WTC11 (cell line): ENCODE results near the gene ZMIZ2. TPM values are rescaled to one million over a fixed set of nuclear protein-coding genes. Genes with fewer than 3 reads are reported as not detected.

ENCODE experiments used
- CREB1 ChIP-seq: sonication (generic); formaldehyde crosslinking; IDR thresholded peaks from 2 replicates; pipeline ENCODE4 v1.8.0; 2023; ENCODE audit warnings: mild to moderate bottlenecking, missing genetic modification reagents
- ESRRA ChIP-seq: sonication (generic); formaldehyde crosslinking; IDR thresholded peaks from 2 replicates; pipeline ENCODE4 v1.8.1; 2022; ENCODE audit warnings: mild to moderate bottlenecking, missing genetic modification reagents, borderline replicate concordance
- ETV6 ChIP-seq: sonication (generic); formaldehyde crosslinking; IDR thresholded peaks from 2 replicates; pipeline ENCODE4 v1.8.1; 2022; ENCODE audit warnings: mild to moderate bottlenecking, missing genetic modification reagents
- FOXK1 ChIP-seq: sonication (generic); formaldehyde crosslinking; IDR thresholded peaks from 2 replicates; pipeline ENCODE4 v1.8.0; 2022; ENCODE audit warnings: mild to moderate bottlenecking, moderate library complexity, missing genetic modification reagents
- GRHL2 ChIP-seq: fragments of 250-450 bp; sonication (Bioruptor Pico); IDR thresholded peaks from 2 replicates; pipeline ENCODE4 v1.8.0; 2022; ENCODE audit warnings: mild to moderate bottlenecking, moderate library complexity; ENCODE audit not compliant: insufficient replicate concordance, severe bottlenecking
- MXD4 ChIP-seq: fragments of 250-450 bp; sonication (Bioruptor Pico); IDR thresholded peaks from 2 replicates; pipeline ENCODE4 v1.8.0; 2021; ENCODE audit warnings: mild to moderate bottlenecking, moderate library complexity, borderline replicate concordance
- NR3C1 ChIP-seq: sonication (generic); formaldehyde crosslinking; conservative IDR thresholded peaks from 2 replicates; pipeline ENCODE4 v1.8.1; 2023; ENCODE audit warnings: low read depth, mild to moderate bottlenecking, missing genetic modification reagents
- PRRX2 ChIP-seq: fragments of 250-450 bp; sonication (Bioruptor Pico); IDR thresholded peaks from 2 replicates; pipeline ENCODE4 v1.8.0; 2021; ENCODE audit warnings: mild to moderate bottlenecking
- SMAD4 ChIP-seq: sonication (generic); formaldehyde crosslinking; IDR thresholded peaks from 2 replicates; pipeline ENCODE4 v1.8.0; 2022; ENCODE audit warnings: mild to moderate bottlenecking, missing genetic modification reagents
- SOX15 ChIP-seq: fragments of 250-450 bp; sonication (Bioruptor Pico); IDR thresholded peaks from 2 replicates; pipeline ENCODE4 v1.9.0; 2021; ENCODE audit warnings: mild to moderate bottlenecking
- SP1 ChIP-seq: sonication (generic); formaldehyde crosslinking; conservative IDR thresholded peaks from 2 replicates; pipeline ENCODE4 v1.8.1; 2022; ENCODE audit warnings: missing genetic modification reagents
- ZNF121 ChIP-seq: sonication (generic); formaldehyde crosslinking; IDR thresholded peaks from 2 replicates; pipeline ENCODE4 v1.8.0; 2023; ENCODE audit warnings: missing genetic modification reagents
- ZNF138 ChIP-seq: sonication (generic); formaldehyde crosslinking; conservative IDR thresholded peaks from 2 replicates; pipeline ENCODE4 v1.8.1; 2022; ENCODE audit warnings: mild to moderate bottlenecking, moderate library complexity, missing genetic modification reagents
- ZNF317 ChIP-seq: sonication (generic); formaldehyde crosslinking; IDR thresholded peaks from 2 replicates; pipeline ENCODE4 v1.8.1; 2023; ENCODE audit warnings: low read depth, mild to moderate bottlenecking, moderate library complexity, missing genetic modification reagents, borderline replicate concordance
- total RNA-seq: library from RNA; stranded (reverse); gene quantifications from 3 replicates; pipeline ENCODE4 v1.2.3, GENCODE V29; 2021
- TF ChIP-seq, protein P1 (sequence below): sonication (generic); formaldehyde crosslinking; IDR thresholded peaks from 2 replicates; pipeline ENCODE4 v1.8.0; 2022; ENCODE audit warnings: mild to moderate bottlenecking, missing genetic modification reagents
- TF ChIP-seq, protein P2 (sequence below): sonication (generic); formaldehyde crosslinking; IDR thresholded peaks from 2 replicates; pipeline ENCODE4 v1.8.1; 2022; ENCODE audit warnings: low read depth, missing genetic modification reagents, borderline replicate concordance
- TF ChIP-seq, protein P3 (sequence below): sonication (generic); formaldehyde crosslinking; IDR thresholded peaks from 2 replicates; pipeline ENCODE4 v1.8.1; 2022; ENCODE audit warnings: missing genetic modification reagents, borderline replicate concordance
- TF ChIP-seq, protein P4 (sequence below): sonication (generic); formaldehyde crosslinking; IDR thresholded peaks from 2 replicates; pipeline ENCODE4 v1.8.1; 2023; ENCODE audit warnings: mild to moderate bottlenecking, missing genetic modification reagents, moderate library complexity
- TF ChIP-seq, protein P5 (sequence below): fragments of 250-450 bp; sonication (Bioruptor Pico); IDR thresholded peaks from 2 replicates; pipeline ENCODE4 v1.9.0; 2021; ENCODE audit warnings: mild to moderate bottlenecking, borderline replicate concordance
- TF ChIP-seq, protein P6 (sequence below): sonication (generic); formaldehyde crosslinking; IDR thresholded peaks from 2 replicates; pipeline ENCODE4 v1.8.1; 2023; ENCODE audit warnings: mild to moderate bottlenecking, missing genetic modification reagents, moderate library complexity
- TF ChIP-seq, protein P7 (sequence below): sonication (generic); formaldehyde crosslinking; IDR thresholded peaks from 2 replicates; pipeline ENCODE4 v1.8.1; 2023; ENCODE audit warnings: mild to moderate bottlenecking, missing genetic modification reagents
- TF ChIP-seq, protein P8 (sequence below): sonication (generic); formaldehyde crosslinking; IDR thresholded peaks from 2 replicates; pipeline ENCODE4 v1.8.1; 2023; ENCODE audit warnings: mild to moderate bottlenecking, missing genetic modification reagents, borderline replicate concordance

ZMIZ2 gene
- total RNA-seq, 1 experiment from 2014 or later, result 102 TPM

DNA sequence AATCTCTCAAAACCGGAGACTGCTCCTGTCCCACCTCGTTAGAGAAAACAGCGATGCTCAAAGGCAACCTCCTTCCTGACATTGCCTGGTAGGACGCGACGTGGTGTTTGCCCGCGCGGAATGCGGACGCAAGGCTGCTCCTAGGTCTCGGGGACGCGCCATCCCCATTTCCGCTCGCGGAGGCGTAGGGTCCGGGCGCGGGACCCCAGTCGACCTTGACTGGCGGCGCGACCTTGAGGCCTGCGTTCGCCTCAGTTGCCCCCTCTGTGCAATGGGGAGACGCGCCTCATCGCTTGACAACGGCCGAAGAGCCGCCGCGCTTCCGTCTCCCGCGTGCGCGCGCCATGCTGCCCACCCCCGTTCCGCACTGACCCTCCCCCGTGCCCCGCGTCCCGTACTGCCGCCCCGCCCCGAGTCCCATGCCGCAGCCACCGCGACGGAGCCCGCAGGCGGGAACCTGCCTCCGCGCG, 47.4 kb downstream of the ZMIZ2 start (continued):
- TF ChIP-seq NR3C1 (CRISPR knock-in tag), result no peak
- peak; percentile 27; the same call in 1 of the 2 replicates for TF ChIP-seq ZNF317 (CRISPR knock-in tag)
- TF ChIP-seq, protein P1, sequence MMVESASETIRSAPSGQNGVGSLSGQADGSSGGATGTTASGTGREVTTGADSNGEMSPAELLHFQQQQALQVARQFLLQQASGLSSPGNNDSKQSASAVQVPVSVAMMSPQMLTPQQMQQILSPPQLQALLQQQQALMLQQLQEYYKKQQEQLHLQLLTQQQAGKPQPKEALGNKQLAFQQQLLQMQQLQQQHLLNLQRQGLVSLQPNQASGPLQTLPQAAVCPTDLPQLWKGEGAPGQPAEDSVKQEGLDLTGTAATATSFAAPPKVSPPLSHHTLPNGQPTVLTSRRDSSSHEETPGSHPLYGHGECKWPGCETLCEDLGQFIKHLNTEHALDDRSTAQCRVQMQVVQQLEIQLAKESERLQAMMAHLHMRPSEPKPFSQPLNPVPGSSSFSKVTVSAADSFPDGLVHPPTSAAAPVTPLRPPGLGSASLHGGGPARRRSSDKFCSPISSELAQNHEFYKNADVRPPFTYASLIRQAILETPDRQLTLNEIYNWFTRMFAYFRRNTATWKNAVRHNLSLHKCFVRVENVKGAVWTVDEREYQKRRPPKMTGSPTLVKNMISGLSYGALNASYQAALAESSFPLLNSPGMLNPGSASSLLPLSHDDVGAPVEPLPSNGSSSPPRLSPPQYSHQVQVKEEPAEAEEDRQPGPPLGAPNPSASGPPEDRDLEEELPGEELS (CRISPR knock-in tag), result peak; percentile 54; the same call in 1 of the 2 replicates
- TF ChIP-seq, protein P2, sequence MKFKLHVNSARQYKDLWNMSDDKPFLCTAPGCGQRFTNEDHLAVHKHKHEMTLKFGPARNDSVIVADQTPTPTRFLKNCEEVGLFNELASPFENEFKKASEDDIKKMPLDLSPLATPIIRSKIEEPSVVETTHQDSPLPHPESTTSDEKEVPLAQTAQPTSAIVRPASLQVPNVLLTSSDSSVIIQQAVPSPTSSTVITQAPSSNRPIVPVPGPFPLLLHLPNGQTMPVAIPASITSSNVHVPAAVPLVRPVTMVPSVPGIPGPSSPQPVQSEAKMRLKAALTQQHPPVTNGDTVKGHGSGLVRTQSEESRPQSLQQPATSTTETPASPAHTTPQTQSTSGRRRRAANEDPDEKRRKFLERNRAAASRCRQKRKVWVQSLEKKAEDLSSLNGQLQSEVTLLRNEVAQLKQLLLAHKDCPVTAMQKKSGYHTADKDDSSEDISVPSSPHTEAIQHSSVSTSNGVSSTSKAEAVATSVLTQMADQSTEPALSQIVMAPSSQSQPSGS (CRISPR knock-in tag), result no peak
- no peak for TF ChIP-seq ETV6
- TF ChIP-seq, protein P3, sequence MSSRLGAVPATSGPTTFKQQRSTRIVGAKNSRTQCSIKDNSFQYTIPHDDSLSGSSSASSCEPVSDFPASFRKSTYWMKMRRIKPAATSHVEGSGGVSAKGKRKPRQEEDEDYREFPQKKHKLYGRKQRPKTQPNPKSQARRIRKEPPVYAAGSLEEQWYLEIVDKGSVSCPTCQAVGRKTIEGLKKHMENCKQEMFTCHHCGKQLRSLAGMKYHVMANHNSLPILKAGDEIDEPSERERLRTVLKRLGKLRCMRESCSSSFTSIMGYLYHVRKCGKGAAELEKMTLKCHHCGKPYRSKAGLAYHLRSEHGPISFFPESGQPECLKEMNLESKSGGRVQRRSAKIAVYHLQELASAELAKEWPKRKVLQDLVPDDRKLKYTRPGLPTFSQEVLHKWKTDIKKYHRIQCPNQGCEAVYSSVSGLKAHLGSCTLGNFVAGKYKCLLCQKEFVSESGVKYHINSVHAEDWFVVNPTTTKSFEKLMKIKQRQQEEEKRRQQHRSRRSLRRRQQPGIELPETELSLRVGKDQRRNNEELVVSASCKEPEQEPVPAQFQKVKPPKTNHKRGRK (CRISPR knock-in tag), result no peak
- peak; percentile 96 for TF ChIP-seq ZNF121 (CRISPR knock-in tag)
- TF ChIP-seq, protein P4, sequence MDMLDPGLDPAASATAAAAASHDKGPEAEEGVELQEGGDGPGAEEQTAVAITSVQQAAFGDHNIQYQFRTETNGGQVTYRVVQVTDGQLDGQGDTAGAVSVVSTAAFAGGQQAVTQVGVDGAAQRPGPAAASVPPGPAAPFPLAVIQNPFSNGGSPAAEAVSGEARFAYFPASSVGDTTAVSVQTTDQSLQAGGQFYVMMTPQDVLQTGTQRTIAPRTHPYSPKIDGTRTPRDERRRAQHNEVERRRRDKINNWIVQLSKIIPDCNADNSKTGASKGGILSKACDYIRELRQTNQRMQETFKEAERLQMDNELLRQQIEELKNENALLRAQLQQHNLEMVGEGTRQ (CRISPR knock-in tag), result no peak
- TF ChIP-seq, protein P5, sequence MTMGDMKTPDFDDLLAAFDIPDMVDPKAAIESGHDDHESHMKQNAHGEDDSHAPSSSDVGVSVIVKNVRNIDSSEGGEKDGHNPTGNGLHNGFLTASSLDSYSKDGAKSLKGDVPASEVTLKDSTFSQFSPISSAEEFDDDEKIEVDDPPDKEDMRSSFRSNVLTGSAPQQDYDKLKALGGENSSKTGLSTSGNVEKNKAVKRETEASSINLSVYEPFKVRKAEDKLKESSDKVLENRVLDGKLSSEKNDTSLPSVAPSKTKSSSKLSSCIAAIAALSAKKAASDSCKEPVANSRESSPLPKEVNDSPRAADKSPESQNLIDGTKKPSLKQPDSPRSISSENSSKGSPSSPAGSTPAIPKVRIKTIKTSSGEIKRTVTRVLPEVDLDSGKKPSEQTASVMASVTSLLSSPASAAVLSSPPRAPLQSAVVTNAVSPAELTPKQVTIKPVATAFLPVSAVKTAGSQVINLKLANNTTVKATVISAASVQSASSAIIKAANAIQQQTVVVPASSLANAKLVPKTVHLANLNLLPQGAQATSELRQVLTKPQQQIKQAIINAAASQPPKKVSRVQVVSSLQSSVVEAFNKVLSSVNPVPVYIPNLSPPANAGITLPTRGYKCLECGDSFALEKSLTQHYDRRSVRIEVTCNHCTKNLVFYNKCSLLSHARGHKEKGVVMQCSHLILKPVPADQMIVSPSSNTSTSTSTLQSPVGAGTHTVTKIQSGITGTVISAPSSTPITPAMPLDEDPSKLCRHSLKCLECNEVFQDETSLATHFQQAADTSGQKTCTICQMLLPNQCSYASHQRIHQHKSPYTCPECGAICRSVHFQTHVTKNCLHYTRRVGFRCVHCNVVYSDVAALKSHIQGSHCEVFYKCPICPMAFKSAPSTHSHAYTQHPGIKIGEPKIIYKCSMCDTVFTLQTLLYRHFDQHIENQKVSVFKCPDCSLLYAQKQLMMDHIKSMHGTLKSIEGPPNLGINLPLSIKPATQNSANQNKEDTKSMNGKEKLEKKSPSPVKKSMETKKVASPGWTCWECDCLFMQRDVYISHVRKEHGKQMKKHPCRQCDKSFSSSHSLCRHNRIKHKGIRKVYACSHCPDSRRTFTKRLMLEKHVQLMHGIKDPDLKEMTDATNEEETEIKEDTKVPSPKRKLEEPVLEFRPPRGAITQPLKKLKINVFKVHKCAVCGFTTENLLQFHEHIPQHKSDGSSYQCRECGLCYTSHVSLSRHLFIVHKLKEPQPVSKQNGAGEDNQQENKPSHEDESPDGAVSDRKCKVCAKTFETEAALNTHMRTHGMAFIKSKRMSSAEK, result no peak
- TF ChIP-seq ESRRA (CRISPR knock-in tag), result peak; percentile 100
- TF ChIP-seq SMAD4 (CRISPR knock-in tag), result no peak
- TF ChIP-seq, protein P6, sequence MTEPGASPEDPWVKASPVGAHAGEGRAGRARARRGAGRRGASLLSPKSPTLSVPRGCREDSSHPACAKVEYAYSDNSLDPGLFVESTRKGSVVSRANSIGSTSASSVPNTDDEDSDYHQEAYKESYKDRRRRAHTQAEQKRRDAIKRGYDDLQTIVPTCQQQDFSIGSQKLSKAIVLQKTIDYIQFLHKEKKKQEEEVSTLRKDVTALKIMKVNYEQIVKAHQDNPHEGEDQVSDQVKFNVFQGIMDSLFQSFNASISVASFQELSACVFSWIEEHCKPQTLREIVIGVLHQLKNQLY, result no peak
- no peak for TF ChIP-seq GRHL2 (CRISPR knock-in tag)
- no peak for TF ChIP-seq MXD4
- TF ChIP-seq SOX15 (CRISPR knock-in tag), result no peak
- TF ChIP-seq FOXK1 (CRISPR knock-in tag), result no peak; the same call in 1 of the 2 replicates
- peak; percentile 73; the same call in 1 of the 2 replicates for TF ChIP-seq PRRX2 (CRISPR knock-in tag)
- TF ChIP-seq, protein P7, sequence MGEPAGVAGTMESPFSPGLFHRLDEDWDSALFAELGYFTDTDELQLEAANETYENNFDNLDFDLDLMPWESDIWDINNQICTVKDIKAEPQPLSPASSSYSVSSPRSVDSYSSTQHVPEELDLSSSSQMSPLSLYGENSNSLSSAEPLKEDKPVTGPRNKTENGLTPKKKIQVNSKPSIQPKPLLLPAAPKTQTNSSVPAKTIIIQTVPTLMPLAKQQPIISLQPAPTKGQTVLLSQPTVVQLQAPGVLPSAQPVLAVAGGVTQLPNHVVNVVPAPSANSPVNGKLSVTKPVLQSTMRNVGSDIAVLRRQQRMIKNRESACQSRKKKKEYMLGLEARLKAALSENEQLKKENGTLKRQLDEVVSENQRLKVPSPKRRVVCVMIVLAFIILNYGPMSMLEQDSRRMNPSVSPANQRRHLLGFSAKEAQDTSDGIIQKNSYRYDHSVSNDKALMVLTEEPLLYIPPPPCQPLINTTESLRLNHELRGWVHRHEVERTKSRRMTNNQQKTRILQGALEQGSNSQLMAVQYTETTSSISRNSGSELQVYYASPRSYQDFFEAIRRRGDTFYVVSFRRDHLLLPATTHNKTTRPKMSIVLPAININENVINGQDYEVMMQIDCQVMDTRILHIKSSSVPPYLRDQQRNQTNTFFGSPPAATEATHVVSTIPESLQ, result no peak
- 0 out of 2 replicates have a peak, but pooled peaks have one; percentile 8 for TF ChIP-seq CREB1 (CRISPR knock-in tag)
- TF ChIP-seq, protein P8, sequence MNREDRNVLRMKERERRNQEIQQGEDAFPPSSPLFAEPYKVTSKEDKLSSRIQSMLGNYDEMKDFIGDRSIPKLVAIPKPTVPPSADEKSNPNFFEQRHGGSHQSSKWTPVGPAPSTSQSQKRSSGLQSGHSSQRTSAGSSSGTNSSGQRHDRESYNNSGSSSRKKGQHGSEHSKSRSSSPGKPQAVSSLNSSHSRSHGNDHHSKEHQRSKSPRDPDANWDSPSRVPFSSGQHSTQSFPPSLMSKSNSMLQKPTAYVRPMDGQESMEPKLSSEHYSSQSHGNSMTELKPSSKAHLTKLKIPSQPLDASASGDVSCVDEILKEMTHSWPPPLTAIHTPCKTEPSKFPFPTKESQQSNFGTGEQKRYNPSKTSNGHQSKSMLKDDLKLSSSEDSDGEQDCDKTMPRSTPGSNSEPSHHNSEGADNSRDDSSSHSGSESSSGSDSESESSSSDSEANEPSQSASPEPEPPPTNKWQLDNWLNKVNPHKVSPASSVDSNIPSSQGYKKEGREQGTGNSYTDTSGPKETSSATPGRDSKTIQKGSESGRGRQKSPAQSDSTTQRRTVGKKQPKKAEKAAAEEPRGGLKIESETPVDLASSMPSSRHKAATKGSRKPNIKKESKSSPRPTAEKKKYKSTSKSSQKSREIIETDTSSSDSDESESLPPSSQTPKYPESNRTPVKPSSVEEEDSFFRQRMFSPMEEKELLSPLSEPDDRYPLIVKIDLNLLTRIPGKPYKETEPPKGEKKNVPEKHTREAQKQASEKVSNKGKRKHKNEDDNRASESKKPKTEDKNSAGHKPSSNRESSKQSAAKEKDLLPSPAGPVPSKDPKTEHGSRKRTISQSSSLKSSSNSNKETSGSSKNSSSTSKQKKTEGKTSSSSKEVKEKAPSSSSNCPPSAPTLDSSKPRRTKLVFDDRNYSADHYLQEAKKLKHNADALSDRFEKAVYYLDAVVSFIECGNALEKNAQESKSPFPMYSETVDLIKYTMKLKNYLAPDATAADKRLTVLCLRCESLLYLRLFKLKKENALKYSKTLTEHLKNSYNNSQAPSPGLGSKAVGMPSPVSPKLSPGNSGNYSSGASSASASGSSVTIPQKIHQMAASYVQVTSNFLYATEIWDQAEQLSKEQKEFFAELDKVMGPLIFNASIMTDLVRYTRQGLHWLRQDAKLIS, result no peak
- no peak for TF ChIP-seq ZNF138 (CRISPR knock-in tag)
- TF ChIP-seq SP1 (CRISPR knock-in tag), result no peak; the same call in 1 of the 2 replicates
